NCI-H82 treated with DMSO at 0.1 percent for 48 hours (cell line): ENCODE data around the gene HTRA1.
A peak's percentile ranks its signal among the peaks of the same experiment; 100 is the strongest.

Experiments
- DNase-seq: peaks from one replicate; lab custom pipeline; 2025; ENCODE audit not compliant: unreplicated experiment; lab: John Stamatoyannopoulos, UW

The HTRA1 gene

DNA sequence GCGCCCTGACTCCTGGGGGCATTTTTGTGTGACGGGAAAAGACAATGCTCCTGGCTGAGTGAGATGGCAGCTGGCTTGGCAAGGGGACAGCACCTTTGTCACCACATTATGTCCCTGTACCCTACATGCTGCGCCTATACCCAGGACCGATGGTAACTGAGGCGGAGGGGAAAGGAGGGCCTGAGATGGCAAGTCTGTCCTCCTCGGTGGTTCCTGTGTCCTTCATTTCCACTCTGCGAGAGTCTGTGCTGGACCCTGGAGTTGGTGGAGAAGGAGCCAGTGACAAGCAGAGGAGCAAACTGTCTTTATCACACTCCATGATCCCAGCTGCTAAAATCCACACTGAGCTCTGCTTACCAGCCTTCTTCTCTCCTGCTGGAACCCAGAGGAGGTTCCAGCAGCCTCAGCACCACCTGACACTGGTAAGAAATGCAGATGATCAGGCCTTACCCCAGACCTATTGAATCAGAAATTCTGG, 6.7 kb upstream of the HTRA1 start, which contains the start of gene ARMS2:
Gene ARMS2 (plus strand): TSS at position 51 of the 478 bp plus-strand sequence. CDS start 75 bp downstream, at position 126.
- DNase-seq: no peak

DNA sequence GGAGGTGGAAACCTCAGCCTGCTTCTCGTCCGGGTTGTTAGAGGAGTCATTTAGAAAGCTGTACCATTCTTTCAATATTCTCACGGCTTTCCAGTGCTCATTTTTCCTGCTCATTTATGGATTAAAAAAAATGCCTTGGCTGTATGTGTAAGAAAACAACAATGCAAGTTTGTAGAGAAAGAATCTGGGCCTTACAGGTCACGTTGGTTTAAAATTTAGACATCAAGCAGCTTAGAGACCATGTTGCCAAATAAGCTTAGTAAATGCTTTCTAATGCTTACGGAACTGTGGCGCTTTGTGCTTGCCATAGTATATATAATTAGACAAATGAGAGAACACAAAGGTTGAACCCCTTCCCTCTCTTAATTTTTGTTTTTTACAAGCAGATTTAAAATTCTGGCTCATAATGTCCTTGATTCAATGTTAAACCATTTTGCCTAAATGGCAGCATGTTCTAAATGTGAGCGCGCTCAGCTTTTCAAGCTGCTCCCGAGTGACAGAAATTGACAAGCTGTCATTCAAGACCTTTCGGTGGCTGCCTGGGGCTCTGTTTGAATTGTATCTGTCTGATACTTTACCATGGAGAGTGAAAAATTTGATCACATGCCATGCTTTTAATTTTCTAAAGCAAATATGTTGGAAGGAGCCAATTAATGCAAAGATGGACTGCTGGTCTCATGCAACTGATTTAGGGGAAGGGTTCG, 5.8 kb upstream of the HTRA1 start:
- DNase-seq: peak; percentile 22

DNA sequence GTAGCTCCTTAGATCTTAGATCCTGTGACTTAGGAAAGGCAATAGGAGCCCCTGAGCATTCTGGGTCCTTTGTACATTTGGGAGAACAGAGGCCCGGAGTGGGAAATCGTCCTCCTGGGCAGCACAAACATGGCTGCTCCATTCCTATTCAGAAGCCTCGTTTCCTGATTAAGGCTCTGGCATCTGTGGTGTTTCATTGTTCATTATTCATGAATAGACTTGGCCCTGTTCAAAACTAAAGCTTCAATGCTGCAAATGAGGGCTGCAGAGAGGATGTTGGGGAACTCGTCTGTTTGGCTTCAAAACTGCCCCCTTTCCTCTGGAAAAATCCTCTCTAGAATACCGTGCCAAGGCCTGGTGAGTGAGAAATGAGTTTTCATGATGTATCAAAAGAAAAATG, 3.4 kb upstream of the HTRA1 start:
- DNase-seq: no peak

DNA sequence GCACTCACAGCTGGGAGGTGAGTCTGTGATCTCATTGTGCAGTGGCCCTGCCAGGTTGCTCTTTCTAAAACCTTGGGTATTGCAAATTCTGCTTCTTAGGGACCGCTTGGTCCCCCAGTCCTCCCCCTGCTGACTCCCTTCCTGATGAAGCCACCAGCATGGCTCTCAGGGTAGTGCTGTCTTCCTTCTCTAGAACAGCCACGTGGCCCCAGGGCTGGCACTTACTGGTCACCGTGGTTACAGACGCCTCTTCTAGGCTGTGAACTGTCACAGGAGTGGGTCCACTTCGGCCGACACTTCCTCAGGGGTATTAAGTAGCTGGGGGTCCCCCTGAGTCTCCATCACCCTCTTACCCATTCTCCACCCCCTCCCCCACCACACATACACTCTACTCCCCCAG, 2.7 kb upstream of the HTRA1 start:
- no peak for DNase-seq

DNA sequence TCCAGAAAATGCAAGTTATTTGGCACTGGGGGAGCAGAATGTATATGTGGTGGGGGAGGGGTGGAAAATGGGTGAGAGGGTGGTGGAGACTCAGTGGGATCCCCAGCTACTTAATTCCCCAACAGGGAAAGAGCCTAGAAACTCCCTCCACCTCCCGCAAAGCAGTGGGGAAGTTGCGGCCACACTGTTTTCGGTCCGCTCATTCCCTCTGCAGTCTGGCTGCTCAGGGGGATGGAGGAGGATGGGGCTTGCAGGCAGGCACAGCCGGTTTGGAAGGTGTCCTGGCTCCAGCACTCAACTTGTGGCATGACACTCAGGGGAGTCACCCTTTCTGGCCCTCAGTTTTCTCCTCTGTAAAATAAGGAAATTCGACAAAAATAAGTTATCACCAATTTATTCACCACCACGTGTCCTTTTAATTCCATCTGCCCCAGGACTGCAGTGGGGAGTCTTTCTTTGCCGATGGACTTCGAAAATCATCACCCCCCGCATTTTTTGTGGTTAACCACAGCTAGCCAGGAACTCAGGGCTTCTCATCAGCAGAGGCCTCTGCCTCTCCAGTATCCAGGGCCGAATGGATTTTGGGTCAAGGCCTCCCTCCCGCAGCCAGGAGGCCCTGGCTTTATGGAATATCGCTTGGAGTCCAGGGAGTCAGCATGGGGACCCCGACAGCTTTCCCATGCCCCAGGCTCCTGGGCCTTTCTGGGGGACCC, 1.6 kb upstream of the HTRA1 start:
- no peak for DNase-seq

DNA sequence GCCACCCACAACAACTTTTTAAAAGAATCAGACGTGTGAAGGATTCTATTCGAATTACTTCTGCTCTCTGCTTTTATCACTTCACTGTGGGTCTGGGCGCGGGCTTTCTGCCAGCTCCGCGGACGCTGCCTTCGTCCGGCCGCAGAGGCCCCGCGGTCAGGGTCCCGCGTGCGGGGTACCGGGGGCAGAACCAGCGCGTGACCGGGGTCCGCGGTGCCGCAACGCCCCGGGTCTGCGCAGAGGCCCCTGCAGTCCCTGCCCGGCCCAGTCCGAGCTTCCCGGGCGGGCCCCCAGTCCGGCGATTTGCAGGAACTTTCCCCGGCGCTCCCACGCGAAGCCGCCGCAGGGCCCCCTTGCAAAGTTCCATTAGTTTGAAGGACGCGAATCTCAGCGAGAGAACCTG, 461 bp upstream of the HTRA1 start:
- DNase-seq: no peak

DNA sequence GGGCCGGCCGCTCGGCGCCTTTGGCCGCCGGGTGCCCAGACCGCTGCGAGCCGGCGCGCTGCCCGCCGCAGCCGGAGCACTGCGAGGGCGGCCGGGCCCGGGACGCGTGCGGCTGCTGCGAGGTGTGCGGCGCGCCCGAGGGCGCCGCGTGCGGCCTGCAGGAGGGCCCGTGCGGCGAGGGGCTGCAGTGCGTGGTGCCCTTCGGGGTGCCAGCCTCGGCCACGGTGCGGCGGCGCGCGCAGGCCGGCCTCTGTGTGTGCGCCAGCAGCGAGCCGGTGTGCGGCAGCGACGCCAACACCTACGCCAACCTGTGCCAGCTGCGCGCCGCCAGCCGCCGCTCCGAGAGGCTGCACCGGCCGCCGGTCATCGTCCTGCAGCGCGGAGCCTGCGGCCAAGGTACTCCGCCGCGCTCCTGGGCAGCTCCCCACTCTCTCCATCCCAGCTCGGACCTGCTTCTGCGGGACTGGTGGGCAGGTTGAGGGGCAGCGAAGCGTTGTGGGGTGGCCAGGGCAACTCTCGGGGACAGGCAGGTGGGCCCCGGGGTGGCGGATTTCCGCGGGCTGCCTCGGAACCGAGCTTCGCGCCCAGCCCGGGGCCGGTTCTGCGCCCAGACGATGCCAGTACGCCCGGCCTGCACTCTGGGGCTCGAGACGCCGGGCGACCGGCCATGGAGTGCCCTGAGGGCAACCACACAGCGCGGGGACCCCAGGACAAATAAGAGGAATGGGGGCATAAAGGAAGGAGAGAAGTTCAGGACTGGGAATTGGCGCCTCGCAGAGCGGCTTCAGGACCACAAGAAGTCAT, 578 bp downstream of the HTRA1 start:
- DNase-seq: no peak

DNA sequence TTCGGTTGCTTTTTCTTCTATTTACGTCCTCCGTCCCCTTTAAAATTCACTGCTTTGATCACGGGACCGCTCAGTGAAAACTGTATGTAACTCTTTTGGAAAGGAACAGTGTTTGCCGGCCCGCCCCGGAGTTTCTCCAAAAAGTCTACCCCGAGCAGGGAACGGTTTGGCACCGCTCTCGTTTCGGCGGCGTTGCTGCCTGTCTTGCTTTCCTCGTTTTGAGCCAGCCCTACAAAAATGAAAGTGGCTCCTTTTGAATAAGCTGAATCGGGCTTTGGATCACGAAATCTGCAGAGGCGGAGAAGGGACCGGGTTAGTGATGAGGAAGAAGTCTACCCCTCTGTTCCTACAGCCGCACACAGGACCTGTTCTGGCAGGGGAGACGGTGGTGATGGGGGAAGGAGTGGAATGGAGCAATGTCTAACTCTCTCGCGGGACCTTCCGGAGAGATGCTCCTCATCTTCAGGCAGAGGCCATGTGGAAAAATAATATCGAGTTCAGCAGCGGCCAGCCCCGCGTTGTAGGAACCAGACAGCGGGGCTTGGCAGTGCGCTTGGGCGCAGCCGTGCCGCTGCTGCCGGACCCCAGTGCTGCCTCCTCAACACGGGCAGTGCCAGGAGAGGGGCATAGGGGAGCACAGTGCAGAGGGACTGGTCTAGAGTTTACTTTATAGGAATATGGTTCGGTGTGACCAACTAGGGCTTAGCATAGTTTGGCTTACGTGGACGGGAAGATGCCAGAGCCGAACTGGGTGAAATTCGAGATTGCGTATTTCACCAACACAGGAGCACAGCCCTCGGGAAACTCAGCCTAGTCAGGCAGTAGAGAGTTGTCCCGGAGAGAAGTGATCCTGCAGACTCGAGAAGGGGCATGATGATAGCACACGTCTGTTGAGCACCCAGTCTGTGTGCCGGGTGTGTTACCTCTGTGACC, 1.4 kb downstream of the HTRA1 start:
- DNase-seq: no peak

DNA sequence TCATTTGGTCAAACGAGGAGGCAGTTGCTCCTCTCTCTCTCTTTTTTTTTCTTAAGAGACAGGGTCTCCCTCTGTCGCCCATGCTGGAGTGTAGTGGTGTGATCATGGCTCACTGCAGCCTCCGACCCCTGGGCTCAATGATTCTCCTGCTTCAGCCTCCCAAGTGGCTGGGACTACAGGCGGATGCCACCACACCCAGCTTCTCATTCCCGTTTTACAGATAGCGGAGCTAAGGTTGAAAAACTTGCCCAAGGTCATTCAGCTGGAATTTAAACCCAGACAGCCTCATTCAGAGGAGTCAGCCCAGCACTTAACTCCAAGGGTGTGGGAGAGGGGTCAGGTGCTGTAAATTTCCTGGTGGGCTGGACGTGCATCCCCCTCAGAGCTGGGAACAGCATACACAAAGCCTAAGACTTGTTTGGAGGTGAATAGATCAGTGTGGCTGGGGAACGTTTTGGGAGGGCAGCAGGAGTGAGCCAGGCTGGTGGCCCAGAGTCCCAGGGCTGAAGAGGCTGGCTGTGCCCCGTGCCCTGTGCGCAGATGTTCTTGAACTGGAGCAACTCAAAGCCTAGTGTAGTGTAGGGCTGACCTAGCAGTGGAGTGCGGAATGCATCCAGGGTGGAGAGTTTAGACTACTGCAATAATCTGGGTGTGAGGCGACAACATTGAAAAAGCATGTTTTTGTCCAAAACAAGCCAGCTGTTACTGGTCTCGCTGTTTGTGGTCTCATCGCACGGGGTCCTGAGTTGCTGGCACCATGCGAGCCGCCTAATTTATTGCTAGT, 2.3 kb downstream of the HTRA1 start:
- DNase-seq: no peak

DNA sequence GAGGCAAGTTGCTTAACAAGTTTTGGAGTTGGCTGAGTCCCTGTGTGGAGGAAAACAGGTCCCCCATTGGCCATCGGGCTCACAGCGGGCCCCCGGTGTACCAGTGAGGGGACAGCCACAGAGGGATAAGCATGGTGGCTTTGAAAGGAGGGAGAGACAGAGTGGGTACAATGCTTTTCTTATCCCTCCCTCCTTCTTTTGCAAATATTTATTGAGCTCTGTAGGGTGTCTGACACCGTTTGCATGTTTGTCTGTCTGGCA, 2.8 kb downstream of the HTRA1 start:
- DNase-seq: no peak

DNA sequence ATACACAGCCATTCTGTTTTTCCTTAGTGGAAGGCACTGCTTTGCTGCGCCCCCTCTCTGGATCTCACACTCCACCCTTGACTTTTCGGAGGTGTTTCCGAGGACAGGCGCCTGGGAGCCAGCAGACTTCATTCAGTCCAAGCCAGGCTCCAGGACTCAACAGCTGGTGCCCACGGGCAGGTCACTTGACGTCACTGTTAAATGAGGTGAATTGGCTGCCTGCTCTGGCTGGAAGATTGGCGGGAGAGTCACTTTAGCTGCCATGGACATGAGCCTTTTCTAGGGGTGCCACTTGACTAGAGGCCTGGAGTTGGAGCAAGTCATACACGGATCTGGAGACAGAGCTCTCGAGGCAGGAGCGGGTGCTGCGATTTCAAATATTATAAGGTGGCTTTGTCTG, 3.2 kb downstream of the HTRA1 start:
- DNase-seq: no peak

DNA sequence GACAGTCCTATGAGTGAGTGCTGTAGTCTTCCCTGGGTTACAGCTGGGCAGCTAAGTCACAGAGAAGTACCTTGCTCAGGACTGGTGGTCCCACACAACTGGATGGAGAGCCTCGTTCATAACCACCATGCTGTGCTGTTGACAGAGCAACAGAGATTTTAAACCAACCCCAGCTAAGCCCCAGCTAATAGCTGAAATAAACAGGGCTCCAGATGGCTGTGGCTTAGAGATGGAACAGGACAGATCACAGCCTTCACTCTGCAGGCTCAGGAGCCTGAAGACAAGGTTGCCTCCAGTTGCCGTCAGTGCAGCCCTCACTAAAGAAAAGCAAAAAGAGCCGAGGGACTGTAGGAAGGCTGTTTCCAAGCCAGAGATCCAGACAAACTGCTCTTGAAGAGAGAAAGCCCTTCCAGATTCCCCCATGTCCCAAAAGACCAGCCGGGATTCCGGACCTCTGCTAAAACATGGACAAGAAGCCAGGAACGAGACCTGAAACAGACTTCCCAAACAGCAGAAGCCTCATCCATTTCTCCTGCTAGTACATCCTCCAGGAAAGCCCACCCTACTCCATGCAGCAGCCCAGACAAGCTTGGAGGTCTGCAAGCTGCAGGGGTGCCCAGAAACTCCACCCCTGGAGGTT, 4.2 kb downstream of the HTRA1 start:
- DNase-seq: peak; percentile 80

DNA sequence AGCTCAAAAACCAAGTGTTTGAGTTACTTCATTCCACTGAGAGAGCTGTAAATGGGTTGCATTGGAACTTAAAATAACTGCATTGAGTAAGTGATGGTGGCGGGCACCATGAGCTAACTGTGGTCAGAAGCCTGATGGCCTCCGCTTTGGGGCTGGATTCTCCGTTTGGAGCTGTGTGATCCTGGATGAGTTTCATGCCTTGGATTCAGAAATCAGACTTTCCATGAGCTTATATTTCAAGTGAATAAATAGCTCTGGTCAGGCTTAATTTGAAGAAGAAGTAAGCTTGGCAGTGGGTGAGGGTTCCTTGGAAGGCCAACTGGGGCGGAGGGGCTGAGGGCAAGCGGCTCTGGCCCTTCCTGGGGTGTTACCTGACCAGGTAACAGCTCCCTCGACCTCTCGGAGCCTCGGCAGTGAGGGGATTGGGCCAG, 5.6 kb downstream of the HTRA1 start:
- DNase-seq: no peak

DNA sequence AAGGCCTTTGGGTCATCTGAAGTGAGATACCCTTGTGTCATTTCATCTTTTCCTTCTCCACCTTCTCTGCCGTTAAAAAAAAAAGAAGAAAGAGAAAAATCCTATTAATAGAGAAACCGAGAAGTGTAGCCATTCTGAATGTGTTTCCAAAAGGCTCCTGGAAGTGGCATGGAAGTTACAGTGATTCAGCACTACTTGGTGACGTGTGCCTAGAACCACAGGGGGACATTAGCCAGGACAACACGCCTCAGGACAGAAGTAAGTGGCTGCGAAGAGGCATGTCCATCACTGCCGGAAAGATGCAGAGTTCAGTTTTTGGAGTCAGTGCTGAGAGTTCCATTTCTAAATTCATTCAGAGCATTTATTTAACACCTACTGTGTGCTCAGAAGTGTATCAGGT, 6.3 kb downstream of the HTRA1 start:
- no peak for DNase-seq

DNA sequence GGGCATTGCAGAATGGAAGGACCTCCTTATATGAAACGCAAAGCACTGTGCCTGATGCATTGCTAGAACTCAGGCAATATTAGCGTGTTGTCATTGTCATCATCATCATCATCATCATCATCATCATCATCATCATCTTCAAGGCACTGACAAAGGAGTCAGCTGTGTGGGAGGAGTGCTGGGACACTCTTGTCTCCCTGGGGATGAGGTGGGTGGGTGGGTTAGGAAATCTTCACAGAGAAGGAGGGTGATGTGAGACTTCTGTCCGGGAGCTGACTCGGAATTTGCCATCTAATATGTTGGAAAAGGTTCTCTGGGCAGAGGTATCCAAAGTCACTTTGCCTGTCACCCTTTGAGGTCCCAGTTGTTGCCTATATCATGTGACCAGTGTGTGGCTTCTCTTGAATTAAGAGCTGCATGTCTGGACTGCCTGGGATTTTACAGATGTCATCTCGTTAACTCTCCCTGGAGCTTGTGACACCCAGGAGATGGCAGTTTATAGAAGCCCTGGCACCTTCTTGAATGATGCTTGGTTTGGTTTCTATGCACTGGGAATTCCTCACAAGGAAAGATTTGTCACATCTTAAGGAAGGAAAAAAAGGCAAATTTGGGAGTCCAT, 7.1 kb downstream of the HTRA1 start:
- DNase-seq: no peak

DNA sequence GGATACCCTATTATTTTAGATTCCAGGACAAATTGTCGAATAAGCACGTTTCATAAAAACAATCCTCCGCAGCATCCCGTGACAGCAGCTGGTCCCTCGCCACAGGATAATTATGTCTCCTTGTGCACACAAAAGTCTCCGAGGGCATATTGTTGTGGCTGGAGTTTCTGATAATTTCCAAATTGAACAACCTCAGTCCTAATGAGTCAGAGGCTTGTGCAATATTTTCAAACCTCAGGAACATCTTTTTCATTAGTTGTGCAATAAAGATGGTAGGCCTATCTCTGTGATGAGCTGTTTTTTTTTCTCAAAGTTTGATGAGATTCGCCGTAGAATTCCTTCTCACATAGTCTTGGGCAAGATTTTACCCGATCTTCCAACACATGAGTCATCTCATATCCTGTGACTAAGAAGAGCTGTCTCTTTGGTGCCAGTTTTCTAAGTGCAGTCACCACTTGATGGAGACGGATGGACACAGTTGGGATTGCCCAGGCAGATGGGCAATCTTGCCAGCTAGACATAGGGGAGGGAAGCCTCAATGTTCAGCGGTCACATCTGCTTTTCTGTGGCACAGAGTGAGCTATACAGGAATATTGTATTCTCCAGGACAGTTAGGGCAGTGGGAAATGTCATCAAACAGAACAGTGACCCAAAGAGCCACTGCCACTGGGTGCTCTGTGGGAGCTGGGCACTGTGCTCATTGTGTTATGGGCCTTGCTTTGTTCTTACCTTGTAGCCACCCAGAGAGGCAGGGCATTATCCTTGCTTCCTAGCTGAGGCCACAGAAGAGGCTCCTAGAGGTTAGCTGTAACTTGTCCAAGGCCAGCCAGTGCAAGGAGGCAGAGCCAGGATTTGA, 7.8 kb downstream of the HTRA1 start:
- no peak for DNase-seq

DNA sequence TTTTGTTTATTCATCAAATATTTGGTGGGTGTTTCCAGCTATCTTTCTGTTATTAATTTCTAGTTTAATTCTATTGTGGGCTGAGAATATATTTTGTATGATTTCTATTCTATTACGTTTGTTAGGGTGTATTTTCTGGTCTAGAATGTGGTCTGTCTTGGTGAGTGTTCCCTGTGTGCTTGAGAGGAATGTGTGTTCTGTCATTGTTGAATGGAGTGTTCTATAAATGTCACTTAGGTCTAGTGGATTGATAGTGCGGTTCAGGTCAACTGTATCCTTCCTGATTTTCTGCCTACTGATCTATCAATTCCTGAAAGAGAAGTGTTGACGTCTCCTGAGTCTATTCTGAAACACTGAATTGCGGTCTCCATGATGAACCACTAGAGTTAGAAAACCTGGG, 8.5 kb downstream of the HTRA1 start:
- DNase-seq: no peak

DNA sequence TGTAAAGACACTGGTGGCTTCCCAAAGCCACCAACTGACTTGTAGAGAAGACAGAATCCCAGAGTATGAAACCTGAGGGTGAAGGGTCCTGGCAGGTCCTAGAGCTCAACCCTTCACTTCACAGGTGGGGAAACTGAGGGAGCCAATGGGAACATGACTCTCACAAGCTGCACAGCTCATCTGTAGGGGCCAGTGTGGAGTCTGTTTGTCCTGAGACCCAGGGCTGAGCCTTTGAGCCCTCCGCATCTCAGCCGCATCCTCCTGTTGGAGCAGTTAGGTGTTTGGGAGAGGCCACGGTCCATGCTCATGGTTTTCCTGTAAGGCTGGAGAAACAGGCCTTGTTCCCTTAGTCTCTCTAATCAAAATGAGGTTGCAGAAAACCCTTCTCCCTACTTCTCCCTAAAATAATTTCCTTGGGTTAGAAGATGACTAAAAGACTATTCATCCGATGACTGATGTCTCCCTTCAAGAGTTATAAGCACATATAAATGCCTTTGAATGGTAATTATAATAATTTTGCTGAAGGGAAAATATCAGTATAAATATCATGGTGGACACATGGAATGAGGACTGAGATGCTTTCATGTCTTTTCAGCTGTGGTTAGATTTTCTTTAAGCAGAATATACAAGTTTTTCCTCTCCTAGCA, 10.3 kb downstream of the HTRA1 start:
- DNase-seq: no peak
